ENCODE data around the gene OR2Z1. TPM values are rescaled to one million over a fixed set of nuclear protein-coding genes. Genes with fewer than 3 reads are reported as not detected.

OR2Z1 gene
- total RNA-seq, 6 experiments from 2014 or later: not detected

DNA sequence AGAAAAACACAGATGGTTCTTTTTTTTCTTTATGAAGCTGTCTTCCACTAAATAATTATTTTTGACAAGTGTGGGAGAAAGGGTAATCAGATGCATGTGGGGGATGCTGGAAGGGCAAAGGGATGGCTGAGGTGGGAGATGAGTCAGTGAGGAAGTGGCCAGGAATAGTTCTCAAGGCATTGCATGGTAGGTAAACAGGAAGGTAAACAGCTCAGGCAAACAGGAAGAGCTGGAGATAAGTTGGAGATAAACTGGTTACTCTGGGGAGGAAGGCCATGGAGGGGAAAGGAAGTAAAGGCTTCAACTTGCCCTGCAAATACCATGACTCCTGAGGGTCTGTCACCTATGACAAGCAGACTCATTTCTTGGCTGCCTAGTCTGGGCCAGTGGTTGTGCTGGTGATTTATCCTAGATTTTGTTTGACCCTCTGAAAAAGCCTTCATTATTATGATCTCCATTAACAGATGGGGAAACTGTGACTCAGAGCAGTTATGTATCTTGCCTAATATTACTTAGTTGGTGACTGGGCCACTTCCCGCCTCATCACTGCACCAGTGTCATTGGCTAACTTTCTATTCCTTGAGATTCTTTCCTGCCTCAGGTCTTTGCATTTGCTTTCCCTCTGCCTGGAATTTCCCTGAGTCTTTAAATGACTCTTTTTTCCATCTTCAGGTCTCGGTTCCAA, 39.9 kb upstream of the OR2Z1 start:
- no peaks in the 10 kb centered on the region; the same call in 1 of the 2 replicates for H3K4me1 Mint-ChIP-seq (ENCODE audit: low read depth)
- DNase-seq: no peak
- H3K4me3 Mint-ChIP-seq: no peak overlapping the region
- TF ChIP-seq, protein P1, sequence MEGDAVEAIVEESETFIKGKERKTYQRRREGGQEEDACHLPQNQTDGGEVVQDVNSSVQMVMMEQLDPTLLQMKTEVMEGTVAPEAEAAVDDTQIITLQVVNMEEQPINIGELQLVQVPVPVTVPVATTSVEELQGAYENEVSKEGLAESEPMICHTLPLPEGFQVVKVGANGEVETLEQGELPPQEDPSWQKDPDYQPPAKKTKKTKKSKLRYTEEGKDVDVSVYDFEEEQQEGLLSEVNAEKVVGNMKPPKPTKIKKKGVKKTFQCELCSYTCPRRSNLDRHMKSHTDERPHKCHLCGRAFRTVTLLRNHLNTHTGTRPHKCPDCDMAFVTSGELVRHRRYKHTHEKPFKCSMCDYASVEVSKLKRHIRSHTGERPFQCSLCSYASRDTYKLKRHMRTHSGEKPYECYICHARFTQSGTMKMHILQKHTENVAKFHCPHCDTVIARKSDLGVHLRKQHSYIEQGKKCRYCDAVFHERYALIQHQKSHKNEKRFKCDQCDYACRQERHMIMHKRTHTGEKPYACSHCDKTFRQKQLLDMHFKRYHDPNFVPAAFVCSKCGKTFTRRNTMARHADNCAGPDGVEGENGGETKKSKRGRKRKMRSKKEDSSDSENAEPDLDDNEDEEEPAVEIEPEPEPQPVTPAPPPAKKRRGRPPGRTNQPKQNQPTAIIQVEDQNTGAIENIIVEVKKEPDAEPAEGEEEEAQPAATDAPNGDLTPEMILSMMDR (IDR thresholded peaks at IDR 0.05): no peak
- H3K27me3 Mint-ChIP-seq (ENCODE audit: insufficient read depth): no peaks in the 10 kb centered on the region; the same call in 1 of the 2 replicates
- H3K9me3 Mint-ChIP-seq: peaks cover 24% of the 10 kb centered on the region
- H3K36me3 Mint-ChIP-seq (ENCODE audit: low read depth): peaks cover 9% of the 10 kb centered on the region
- H3K27ac Mint-ChIP-seq: no peak overlapping the region

DNA sequence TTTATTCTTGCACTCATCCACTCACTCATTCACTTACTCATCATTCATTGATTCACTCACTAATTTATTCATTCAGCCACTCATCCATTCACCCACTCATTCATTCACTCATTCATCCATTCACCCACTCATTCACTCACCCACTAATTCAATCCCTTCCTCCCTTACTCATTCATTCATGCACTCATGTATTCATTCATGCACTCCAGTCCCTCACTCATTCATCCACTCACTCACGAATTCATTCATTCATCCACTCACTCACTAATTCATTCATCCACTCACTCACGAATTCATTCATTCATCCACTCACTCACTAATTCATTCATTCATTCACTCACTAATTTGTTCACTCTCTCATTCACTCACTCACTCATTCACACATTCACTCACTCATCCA, 39.0 kb upstream of the OR2Z1 start:
- TF ChIP-seq, protein P1 (IDR thresholded peaks at IDR 0.05): no peak
- H3K4me1 Mint-ChIP-seq (ENCODE audit: low read depth): no peaks in the 10 kb centered on the region; the same call in 1 of the 2 replicates
- peaks cover 9% of the 10 kb centered on the region for H3K36me3 Mint-ChIP-seq (ENCODE audit: low read depth)
- no peaks in the 10 kb centered on the region; the same call in 1 of the 2 replicates for H3K27me3 Mint-ChIP-seq (ENCODE audit: insufficient read depth)
- no peak overlapping the region for H3K4me3 Mint-ChIP-seq
- no peak overlapping the region for H3K27ac Mint-ChIP-seq
- DNase-seq: no peak
- peaks cover 28% of the 10 kb centered on the region for H3K9me3 Mint-ChIP-seq

DNA sequence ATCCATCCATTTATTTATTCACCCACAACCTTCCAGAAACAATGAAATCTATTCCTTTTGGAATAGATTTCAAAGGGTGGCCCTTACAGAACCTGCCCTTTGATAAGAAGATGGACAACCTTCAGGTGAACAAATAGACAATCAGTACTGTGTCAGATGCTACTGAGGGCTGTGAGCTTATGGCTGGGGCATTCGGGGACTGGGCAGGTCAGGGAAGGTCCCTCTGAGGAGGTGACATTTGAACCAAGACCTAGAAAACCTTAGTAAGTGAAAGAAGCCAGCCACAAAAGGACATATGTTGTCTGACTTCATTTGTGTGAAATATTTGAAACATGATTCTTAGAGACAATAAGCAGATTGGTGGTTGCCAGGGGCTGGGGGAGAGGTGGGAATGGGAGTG, 38.5 kb upstream of the OR2Z1 start:
- Mint-ChIP-seq H3K4me1 (ENCODE audit: low read depth) (no peaks in the 10 kb centered on the region; the same call in 1 of the 2 replicates), H3K27ac (no peak overlapping the region), H3K4me3 (no peak overlapping the region), H3K36me3 (ENCODE audit: low read depth) (peaks cover 7% of the 10 kb centered on the region), H3K27me3 (ENCODE audit: insufficient read depth) (no peaks in the 10 kb centered on the region; the same call in 1 of the 2 replicates), H3K9me3 (peaks cover 24% of the 10 kb centered on the region)
- no peak for DNase-seq
- TF ChIP-seq, protein P1 (IDR thresholded peaks at IDR 0.05): no peak

DNA sequence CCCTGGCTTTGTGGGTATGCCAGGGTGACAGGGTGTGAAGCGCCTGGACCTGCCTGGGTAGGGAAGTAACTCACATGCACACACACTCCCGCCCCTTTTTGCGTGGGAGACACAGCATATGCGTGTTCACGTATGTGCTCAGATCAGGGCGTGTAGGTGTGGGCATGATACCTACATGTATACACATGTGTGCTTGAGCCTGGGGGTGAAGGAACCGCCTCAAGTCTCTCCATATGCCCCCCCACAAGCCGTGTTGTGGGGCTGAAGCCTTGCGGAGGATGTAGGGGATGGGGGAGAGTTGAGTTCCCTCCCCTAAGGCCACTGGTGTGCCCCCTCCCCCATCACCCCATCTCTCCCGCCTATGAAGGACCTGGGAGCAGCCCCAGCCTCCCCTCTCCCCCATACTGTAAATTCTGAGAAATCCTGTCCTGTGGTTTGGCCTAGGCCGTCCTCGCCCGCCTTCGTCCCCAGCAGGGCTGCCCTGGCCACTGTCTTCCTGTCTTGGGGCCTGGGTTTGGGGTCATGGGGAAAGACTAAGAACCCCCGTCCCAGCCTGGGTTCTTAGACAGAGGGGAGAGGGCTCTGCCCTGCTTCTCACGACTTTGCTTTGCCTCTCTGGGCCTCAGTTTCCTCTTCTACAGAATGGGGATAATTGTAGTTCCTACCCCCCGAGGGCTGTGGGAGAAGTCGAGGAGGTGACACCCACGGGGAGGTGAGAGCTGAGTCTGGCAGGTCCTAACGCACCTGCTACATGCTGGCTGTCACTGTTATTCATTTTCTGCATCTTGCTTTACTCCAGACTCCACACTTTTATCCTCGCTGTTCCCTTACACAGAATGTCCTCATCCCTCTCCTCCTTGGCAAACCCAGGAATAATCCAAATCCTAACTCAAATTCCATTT, 37.2 kb upstream of the OR2Z1 start:
- no peak for DNase-seq
- TF ChIP-seq, protein P1 (IDR thresholded peaks at IDR 0.05): no peak
- Mint-ChIP-seq H3K27me3 (ENCODE audit: insufficient read depth) (no peaks in the 10 kb centered on the region; the same call in 1 of the 2 replicates), H3K4me3 (no peak overlapping the region), H3K4me1 (ENCODE audit: low read depth) (no peaks in the 10 kb centered on the region; the same call in 1 of the 2 replicates), H3K27ac (no peak overlapping the region), H3K9me3 (peaks cover 21% of the 10 kb centered on the region), H3K36me3 (ENCODE audit: low read depth) (no peaks in the 10 kb centered on the region)

DNA sequence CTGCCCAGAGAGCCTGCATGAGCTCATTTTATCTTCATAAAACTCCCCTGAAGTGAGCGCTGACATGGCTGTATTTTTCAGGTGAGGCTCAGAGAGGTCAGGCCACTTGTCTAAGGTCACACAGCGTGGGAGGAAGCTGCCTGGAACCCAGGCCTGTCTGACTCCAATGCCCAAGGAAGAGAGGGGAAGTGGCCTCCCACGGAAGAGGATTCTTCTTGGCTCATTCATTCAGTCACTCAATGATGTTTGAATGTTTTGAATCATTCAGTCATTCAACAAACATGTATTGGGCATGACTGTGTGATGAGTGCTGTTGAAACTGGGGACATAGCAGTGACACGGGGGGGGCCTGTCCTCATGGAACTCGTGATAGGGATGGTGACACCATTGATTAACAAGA, 34.9 kb upstream of the OR2Z1 start:
- Mint-ChIP-seq H3K4me3 (no peak overlapping the region), H3K27ac (no peak overlapping the region), H3K27me3 (ENCODE audit: insufficient read depth) (no peaks in the 10 kb centered on the region; the same call in 1 of the 2 replicates), H3K36me3 (ENCODE audit: low read depth) (0 out of 2 replicates have a peak, but pooled peaks cover 4% of the 10 kb centered on the region), H3K4me1 (ENCODE audit: low read depth) (no peaks in the 10 kb centered on the region; the same call in 1 of the 2 replicates), H3K9me3 (peaks cover 17% of the 10 kb centered on the region)
- TF ChIP-seq, protein P1 (IDR thresholded peaks at IDR 0.05): no peak
- no peak for DNase-seq

Measured in HFFc6 (cell line).